Measurements from ENCODE around the gene PRCD.
A peak's percentile ranks its signal among the peaks of the same experiment; 100 is the strongest.
"Not testable (repeated sequence)": the region's sequence is repeated elsewhere in the genome, so short reads cannot be mapped to it uniquely, and the experiment has no call there.

Gene PRCD

DNA sequence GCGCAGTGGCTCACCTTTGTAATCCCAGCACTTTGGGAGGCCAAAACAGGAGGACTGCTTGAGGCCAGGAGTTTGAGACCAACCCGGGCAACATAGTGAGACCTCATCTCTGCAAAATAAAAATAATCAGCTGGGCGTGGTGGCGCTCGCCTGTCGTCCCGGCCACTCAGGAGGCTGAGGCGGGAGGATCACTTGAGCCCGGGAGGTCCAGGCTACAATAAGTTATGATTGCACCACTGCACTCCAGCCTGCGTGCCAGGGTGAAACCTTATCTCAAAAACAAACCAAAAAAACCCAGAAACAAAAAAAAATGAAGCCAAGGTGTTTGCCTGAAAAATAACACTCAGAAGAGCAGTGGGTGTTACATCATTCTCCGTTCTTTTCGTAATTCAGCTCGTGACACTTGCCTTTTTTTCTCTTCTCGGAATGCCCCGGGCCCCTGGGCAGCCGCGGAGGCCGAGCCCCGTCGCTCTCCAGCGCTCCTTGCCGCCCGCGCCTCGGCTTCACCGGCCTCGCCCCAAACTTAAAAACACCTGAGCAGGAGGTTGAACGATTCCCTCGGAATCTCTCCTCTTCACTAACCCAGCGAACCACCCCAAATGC, 17.0 kb downstream of the PRCD start:
- DNase-seq (ENCODE audit: low read depth, low spot score): no peak

DNA sequence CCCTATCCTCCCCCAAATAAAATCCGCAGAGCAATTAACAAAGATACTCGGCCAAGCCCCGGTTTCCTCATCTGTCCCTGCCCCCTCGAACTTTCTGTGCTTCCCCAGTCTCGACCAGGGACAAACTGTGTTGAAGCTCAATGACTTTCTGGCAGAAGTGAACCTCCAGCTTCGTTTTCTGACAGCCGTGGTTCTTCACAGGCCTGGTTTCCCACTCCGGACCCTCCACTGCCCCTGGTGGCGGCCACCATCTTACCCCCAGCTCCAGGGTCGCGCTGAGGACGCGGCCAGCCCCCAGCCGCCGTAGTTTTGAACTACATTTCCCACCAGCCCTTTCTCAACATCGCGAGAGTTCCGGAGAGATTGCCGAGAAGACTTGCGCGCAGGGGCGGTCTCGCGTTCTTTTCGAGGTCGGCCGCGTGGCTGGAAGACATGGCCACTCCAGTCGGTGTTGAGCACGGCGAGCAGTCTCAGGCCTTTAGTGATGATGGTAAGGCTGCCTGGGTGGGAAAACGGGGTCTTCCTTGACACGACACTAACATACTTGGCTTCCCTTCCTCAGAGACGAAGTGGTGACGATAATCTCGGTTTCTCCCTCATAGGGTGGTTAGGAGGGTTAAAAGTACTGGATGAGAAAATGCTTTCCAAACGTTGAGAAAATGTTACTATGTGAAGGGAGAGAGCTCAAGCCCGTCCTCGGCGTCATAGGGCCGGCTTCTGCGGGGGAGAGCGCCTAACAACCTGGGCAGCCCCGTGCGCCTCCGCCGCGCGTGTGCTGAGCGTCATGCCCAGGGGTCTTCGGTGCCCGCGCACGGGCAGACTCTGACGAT, 17.7 kb downstream of the PRCD start:
- peak; percentile 87 for DNase-seq (ENCODE audit: low read depth, low spot score)

DNA sequence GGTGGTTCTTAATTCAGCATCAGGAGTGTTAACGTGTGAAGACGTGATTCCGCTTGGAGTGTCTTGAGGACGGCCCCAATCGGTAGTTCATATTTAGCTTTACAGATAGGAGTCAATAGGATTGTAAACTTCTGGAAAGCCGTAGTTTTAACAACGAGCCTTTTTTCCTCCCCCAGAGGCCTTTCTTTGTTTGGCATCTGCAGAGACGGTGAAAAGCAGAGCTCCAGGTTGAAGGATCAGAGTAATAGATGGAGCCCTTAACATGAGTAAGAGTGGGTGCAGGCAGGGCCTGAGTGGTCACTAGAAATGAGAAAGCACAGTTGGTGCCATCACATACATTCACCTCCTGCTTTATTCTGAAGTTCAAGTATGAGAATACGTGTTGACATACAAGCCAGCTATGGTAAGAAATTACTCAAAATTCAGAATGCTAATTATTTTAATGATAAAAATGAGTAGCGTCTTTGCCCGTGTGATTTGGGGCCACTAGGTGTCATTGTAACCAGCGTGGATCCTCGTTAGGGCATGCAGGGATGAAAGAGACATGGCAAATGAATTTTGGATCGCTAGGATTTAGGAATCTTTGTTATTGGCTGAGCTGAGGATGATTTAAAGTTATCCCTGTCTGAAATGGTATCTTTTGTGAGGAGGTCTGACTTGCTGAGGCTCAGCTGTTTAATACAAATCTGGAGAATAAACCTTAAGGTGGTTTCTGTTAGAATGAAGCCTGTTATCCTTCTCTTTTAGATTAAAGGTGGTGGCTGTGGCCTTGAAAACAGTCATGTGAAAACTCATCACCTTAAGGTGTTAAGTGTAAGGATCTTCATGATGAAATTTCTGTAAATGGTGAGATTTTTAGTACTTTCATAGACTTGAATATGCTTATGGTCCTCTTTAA, 18.6 kb downstream of the PRCD start:
- DNase-seq (ENCODE audit: low read depth, low spot score): no peak

DNA sequence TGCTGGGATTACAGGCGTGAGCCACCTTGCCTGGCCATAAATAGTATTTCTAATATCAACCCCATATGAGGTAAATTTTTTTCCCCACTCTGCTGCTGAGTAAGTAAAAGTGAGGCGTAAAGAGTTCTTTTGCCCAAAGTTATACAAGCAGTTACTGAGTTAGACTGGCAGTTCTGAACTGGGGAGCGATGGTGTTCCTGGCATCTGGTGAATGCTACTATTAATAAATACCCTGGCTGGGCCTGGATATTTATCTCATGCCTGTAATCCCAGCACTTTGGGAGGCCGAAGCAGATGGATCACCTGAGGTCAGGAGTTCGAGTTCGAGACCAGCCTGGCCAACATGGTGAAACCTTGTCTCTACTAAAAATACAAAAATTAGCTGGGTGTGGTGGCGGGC, 19.6 kb downstream of the PRCD start:
- DNase-seq (ENCODE audit: low read depth, low spot score): not testable (repeated sequence)

DNA sequence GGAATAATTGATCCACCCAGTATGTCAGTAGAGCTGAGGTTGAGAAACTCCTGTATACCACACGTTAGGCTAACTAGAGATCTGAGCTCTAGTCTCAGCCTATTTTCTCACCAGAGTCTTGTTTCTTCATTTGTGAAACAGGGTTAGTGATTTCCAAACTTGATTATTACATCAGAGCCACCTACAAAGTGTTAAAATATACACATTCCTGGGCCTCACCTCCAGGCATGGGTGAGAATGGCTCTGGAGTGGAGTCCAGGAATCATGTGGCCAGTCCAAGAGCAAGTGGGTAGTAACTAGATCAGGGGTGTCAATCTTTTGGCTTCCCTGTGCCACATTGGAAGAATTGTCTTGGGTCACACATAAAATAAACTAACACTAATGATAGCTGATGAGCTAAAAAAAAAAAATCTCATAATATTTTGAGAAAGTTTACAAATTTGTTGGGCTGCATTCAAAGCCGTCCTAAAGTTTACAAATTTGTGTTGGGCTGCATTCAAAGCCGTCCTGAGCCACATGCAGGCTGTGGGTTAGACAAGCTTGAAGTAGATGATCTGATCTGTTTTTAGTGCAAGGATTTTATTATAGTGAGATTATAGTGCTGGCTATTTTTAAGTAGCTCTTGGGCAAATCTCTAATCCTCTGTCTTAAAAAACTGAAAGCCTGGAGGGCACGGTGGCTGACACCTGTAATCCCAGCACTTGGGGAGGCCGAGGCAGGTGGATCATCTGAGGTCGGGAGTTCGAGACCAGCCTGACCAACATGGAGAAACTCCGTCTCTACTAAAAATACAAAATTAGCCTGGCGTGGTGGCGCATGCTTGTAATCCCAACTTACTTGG, 20.4 kb downstream of the PRCD start:
- no peak for DNase-seq (ENCODE audit: low read depth, low spot score)

DNA sequence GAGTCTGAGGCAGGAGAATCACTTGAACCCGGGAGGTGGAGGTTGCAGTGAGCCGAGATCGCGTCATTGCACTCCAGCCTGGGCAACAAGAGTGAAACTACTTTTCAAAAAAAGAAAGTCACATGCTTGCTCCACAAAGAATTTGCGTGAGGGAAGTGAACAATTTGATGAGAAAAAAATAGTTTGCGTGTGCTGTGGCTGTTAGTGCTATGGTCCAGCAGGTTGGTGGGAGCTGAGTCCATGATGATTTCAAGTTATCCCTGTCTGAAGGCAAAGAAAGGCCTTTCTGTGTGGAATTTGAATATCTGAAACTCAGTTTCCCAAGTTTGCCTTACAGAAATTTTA, 21.0 kb downstream of the PRCD start:
- DNase-seq (ENCODE audit: low read depth, low spot score): no peak

DNA sequence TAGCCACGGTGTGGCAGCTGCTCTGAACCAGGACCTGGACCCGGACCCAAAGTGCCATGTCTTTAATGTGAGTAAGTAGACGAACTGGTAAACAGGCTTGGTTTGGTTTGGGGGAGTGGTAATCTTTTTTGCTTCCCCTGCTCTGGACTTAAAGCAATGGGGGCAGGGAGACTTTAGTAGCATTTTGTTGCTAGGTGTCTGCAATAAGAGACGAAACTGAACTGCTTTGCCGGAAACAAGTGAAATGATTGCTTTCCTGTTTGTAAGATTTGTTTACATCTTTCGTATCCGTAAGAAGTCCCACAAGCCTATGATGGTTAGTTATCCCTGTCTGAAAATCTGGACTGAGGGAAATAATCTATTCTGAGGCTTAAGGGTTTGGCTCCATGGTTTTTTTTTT, 21.5 kb downstream of the PRCD start:
- DNase-seq (ENCODE audit: low read depth, low spot score): no peak

DNA sequence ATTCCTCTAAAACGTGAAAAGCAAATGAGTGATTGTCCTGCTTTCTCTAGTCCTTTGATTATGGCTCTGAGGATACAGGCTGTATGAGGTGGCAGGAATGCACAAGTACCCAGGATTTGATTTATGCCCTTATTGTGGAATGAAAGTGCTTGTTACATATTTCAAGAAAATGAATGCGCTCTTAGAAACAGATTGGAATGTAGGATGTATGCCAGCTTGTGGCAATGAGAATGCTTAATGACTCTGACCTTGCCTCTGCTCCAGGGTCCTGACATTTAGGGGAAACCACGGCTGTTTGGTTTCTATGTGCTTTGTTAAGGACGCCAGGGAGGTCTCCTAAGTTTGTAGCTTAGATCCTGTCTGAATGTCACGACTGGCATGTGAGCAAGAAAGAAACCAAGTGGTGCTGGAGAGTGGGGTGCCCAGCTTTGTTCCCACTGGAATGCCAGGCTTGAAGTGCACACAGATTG, 22.0 kb downstream of the PRCD start:
- DNase-seq (ENCODE audit: low read depth, low spot score): no peak

DNA sequence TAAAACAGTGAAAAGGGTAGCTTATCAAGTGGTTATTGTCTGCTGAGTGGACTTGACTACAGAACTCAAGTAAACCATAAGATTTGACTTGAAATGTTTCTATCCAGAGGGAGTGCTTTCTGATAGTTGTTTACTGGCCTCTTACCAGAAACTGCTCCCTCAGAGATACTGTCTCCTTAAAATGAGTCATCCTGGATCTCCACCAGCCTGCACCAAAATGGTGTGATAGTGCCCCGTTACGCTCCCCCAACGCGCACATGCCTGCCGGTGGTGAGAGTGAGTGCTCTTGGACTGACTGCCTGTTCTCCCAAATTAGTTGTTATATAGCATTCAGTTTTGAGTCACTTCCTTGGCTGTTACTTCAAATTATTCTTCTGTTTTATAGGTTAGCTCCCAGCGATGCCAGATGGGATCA, 22.9 kb downstream of the PRCD start:
- no peak for DNase-seq (ENCODE audit: low read depth, low spot score)

DNA sequence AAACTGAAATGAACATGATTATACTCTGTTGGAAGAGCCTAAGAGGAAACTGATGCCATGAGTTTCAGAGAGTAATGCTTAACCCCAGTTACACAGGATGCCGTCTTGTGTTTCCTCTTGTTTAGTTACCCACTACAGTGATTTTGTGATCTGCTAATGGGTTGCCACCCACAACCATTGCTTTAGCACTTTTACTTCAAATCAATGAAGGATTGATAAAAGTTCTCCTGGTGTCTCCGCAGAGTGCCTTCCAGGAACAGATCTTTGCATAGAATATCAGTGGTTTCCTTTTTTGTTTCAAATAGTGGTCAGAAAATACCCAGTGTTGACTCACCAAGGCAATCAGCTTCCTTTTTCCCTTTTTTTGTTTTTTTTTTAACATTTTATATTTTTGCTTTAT, 23.5 kb downstream of the PRCD start:
- DNase-seq (ENCODE audit: low read depth, low spot score): not testable (repeated sequence)

DNA sequence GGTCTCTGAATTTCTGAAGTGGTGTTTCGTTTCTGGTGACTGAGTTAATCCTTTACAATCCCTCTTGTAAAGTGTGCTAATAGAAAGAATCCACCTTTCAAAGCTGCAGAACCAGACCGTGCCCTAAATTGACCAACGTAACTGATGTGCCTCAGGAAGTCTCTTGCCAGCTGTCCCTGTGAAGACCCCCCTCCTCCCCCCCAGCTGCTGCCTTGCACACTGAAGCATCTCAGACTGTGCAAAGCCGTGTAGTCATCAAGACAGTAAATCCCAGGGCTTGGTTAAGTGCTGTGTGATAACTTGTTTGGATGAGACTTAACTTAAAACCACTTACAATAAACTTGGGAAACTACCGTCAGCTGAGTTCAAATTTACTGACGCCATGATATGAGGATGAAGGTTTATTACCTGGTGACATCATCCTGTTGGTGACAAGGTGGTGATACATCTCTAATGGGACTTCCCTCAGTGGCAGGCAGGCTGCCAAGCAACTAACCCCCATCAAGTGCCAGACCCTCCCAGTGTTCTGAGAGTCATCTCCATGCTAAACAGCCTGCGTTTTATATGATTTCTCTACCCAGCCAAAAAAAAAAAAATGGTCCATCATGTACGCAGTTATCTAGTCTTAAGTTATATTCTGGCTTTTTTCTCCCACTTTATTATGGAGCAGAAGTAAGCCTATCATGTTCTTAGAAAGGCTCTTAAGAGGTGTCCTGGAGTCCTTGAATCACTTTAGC, 25.3 kb downstream of the PRCD start:
- DNase-seq (ENCODE audit: low read depth, low spot score): not testable (repeated sequence)

DNA sequence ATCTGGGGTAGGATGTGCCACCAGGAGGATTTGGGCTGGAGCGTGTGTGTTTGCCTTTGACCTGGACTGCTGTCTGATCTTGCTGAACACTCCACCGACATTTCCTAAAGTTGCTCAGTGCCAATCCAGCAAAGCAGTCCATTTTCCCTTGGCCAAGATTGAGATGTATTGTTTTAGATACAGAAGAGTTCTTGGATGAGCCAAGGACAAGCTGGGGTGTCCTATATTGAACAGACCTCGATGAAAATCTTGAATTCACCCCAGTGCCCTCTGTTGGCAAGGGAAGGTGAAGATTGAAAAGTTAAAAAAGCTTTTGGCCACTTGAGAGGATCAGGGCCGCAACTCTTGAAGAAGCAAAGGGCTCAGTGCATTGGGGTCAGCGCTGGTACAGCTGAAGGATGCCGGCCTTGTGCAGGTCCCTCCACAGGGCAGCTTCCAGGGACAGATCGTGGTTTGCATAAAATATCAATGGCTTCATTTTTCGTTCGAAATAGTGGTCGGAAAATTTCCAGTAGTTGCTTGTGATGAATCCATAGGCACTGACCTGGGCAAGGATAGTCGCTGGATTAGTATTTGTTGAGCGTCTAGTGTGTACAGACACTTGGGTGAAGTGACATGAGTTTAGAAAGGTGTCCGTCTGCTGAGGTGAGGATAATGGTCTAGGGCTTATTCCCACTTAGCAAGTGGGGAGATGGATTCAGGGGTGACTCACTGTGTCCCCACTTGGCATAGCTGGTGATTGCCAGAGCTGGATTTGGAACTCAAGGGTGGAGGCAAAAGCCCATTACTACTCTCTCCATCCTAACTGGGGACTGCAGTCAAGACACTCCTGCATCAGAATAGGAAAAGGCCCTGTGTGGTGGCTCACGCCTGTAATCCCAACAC, 26.1 kb downstream of the PRCD start:
- DNase-seq (ENCODE audit: low read depth, low spot score): no peak

DNA sequence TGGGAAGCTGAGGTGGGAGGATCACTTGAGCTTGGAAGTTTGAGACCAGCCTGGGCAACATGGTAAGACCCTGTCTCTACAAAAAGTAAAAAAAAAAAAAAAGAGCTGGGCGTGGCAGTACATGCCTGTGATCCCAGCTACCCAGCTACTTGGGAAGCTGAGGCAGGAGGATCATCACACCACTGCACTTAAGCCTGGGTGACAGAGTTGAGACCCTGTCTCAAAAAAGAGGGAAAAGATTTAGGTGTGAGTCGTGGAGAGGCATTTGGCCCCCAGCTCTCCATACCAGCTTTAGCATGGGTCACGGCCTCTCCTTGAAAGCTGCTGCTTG, 26.7 kb downstream of the PRCD start:
- no peak for DNase-seq (ENCODE audit: low read depth, low spot score)

DNA sequence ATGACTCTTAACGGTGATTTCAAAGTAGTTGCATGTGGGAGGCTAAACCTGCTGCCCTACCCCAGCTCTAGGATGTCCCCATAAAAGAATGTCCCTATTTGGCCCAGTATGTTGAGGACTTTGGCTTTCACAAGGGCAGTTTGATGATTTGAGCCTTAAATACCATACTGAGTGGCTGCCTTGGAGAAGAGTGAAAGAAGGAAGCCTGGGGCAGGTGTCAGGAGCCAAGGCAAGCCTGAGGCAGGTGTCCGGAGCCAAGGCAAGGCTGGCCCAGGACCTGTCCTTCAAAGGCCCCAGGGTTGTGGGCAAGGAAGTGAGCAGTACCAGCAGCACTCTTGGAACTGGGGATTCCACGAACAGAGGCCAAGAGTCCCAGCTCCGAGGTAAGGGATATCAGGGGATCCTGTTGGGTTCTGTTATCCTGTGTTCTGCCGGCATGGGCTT, 27.2 kb downstream of the PRCD start:
- DNase-seq (ENCODE audit: low read depth, low spot score): no peak

DNA sequence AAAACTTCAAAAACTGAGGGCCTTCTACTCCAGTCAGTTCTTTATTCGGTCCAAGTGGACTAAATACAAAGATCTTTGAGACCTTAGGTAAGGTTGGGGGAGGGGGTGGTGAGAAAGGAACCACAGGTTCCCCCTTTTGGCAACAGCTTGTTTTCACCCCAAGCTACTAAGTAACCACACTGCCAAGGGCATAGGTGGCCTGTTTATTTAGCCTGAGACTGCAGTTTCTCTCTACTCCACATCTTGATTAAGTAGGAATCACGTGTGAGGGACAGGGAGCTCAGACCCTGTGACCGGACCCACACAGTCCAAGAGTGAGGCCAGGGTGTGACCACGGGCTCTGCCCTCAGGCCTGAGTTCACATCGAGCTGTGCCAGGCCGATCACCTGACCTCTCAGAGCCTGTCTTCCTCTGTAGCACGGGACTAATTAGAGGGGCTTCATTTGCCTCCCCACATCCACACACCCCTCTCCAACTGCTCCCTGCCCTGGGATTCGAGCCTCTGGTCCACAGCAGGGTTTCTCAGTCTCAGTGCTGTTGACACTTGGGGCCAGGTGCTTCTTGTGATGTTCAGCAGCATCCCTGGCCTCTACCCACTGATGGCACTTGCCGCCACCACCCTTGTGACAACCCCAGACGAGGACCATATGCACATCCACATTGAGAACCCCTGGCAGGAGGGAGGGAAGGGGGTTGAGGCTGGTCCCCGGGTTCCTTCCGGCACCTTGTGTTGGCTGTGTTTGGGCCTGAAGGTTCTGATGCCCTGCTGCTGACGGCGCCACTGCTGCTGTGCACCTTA, 28.0 kb downstream of the PRCD start:
- no peak for DNase-seq (ENCODE audit: low read depth, low spot score)

DNA sequence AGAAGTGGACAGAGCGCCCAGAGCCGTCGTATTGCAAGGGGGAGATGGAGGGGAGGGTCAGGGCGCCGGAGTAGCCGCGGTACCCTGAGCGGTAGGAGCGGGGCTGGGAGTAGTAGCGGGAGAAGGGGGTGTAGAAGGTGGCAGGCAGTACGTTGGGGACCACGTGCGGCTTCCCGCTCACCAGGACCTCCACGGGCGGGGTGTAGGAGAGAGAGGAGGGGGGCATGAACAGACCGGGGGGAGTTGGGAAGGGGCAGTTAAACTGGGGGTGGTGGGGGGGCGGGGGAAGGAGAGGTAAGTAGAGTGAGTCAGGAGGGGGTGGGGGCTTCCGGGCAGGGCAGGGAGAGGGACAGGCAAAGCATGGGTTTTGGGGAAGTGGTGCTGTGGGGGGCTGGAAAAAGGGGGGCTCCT, 29.0 kb downstream of the PRCD start:
- no peak for DNase-seq (ENCODE audit: low read depth, low spot score)

DNA sequence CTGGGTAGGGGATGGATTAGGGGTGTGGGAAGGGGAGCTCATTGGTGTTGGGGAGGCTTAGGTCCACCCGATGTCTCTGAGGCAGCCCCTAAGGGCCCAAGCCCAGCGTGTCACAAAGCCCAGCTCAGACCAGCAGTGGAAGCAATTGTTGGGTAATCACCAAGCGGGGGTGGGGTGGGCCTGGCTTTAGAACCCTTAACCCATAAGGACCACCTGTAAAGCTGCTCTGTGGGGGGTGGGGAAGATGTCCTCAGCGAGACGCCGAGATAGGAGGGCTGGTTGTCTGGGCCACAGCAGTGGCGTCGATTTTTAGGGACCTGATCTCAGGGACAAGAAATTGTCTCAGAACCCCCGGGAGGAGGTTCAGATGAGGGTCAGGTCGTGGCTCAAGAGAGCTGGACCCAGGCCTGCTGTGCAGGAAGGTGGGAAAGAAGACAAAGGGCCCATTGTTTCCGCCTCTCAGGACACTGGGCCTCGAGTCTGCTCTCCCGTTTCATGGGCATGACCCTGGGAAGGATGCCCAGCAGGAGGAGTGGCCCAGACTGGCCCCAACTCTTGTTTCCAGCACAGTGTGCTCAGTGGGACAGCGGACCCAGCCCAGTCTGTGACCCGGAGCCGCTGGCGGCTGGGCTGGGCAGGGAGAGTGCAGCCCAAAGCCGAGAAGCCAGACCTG, 29.9 kb downstream of the PRCD start:
- no peak for DNase-seq (ENCODE audit: low read depth, low spot score)

DNA sequence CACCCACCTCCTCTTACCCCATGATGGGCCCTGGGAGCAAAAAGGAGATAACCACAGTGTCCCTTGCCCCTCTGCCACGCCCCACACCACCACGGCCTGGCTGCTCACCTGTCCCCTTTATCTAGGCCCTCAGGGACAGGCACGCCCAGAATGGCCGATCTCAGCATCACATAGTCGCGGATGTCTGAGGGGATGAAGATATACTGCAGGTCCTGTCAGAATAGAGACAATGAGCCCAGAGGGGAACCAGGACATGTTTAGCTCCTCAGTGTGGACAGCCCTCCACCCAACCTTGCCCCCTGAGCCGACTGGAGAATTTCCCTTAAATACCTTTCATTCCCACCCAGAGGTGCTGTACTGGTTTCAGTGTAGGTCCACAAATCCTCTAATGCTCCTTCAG, 30.6 kb downstream of the PRCD start:
- no peak for DNase-seq (ENCODE audit: low read depth, low spot score)

All from activated CD4-positive, CD25-positive, alpha-beta regulatory T cell treated with anti-CD3 and anti-CD28 coated beads, Interleukin-2, amount 50 U/mL, for 16 hours (primary cell).